ENCODE measurements around the gene MAJIN. TPM values are rescaled to one million over a fixed set of nuclear protein-coding genes. Genes with fewer than 3 reads are reported as not detected.

Gene MAJIN
- total and polyA plus RNA-seq, 9 of the 15 experiments (the other 6 are each of a cell fraction or from before 2014, with no cell fraction given) = 0.17 to 0.83 (median 0.24) TPM; not detected in 2

DNA sequence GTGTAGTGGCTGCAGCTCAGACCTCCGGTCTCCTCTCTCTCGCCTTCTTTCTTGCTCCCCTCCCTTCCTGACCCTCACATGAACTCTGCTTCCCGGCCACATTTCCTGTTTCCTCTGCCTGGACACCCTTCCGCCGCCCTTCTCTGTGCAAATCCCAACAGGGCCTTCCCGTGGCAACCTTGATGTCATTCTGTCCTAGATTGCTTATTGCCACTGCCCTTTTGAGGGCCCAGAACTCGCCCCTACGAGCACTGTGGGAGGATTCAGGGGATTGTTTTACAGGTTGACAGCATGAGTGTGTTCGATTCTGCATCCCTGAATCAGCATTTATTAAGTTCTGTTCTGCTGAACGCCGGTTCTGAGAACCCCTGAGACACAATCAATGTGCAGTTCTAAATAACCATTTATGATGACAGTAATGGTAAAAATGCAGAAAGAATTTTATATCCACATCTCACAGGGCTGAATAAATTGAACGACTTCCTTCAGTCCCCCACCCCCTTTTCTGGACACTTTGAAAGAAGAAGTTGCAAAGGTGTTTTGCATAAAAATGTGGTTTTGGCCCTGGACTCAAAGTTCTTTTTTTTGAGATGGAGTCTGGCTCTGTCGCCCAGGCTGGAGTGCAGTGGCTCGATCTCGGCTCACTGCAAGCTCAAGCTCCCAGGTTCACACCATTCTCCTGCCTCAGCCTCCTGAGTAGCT lies 18.5 kb upstream of the MAJIN start (continued):
- TF ChIP-seq ZNF592 (IDR thresholded peaks at IDR 0.05) (peak; percentile 66; the same call in 1 of the 2 replicates), THRA (IDR thresholded peaks at IDR 0.05) (no peak), JUND (IDR thresholded peaks at IDR 0.05; ENCODE audit: borderline replicate concordance, low read depth, low read length) (0 out of 2 replicates have a peak, but pooled peaks have one; percentile 15), JUND (tag; IDR thresholded peaks at IDR 0.05; ENCODE audit: borderline replicate concordance, low read depth, low read length) (peak; percentile 20; the same call in 1 of the 3 replicates), E2F3 (CRISPR knock-in tag; IDR thresholded peaks at IDR 0.05) (no peak), RBFOX2 (IDR thresholded peaks at IDR 0.05; ENCODE audit: low read depth, low read length) (no peak), MYC (IDR thresholded peaks at IDR 0.05; ENCODE audit: low read depth, low read length) (peak; percentile 24; the same call in 1 of the 2 replicates), MYC (CRISPR knock-in tag; IDR thresholded peaks at IDR 0.05; ENCODE audit: borderline replicate concordance, low read depth) (no peak), BMI1 (IDR thresholded peaks at IDR 0.05; ENCODE audit: low read length) (no peak), SMAD4 (CRISPR knock-in tag; conservative IDR thresholded peaks at IDR 0.05) (peak; percentile 50; the same call in 1 of the 2 replicates), NFRKB (IDR thresholded peaks at IDR 0.05; ENCODE audit: low read depth) (0 out of 2 replicates have a peak, but pooled peaks have one; percentile 46), TRIM24 (IDR thresholded peaks at IDR 0.05) (no peak), RBM22 (IDR thresholded peaks at IDR 0.05; ENCODE audit: low read depth, low read length, poor library complexity, severe bottlenecking) (no peak), ZSCAN32 (CRISPR knock-in tag; IDR thresholded peaks at IDR 0.05) (no peak), BRCA1 (IDR thresholded peaks at IDR 0.05) (no peak), BRCA1 (CRISPR knock-in tag; IDR thresholded peaks at IDR 0.05) (no peak), ETV1 (tag; conservative IDR thresholded peaks at IDR 0.05; ENCODE audit: low read depth) (peak; percentile 82), HDAC2 (IDR thresholded peaks at IDR 0.05) (0 out of 2 replicates have a peak, but pooled peaks have one; percentile 18), CBX1 (IDR thresholded peaks at IDR 0.05; ENCODE audit: low read depth) (no peak), TCFL5 (CRISPR knock-in tag; conservative IDR thresholded peaks at IDR 0.05) (no peak), LEF1 (IDR thresholded peaks at IDR 0.05) (0 out of 2 replicates have a peak, but pooled peaks have one; percentile 31)
- TF ChIP-seq, protein P1, sequence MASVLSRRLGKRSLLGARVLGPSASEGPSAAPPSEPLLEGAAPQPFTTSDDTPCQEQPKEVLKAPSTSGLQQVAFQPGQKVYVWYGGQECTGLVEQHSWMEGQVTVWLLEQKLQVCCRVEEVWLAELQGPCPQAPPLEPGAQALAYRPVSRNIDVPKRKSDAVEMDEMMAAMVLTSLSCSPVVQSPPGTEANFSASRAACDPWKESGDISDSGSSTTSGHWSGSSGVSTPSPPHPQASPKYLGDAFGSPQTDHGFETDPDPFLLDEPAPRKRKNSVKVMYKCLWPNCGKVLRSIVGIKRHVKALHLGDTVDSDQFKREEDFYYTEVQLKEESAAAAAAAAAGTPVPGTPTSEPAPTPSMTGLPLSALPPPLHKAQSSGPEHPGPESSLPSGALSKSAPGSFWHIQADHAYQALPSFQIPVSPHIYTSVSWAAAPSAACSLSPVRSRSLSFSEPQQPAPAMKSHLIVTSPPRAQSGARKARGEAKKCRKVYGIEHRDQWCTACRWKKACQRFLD (CRISPR knock-in tag; IDR thresholded peaks at IDR 0.05) = no peak

Measured in K562 (cell line).